K562 (cell line): ENCODE measurements around the gene ZNF692. TPM values are rescaled to one million over a fixed set of nuclear protein-coding genes. Genes with fewer than 3 reads are reported as not detected.

Source experiments
- ATAC-seq: fragments of 200-7000 bp; cut with Tn5 transposase; 3 replicates; pipeline ENCODE4 v1.9.1; 2020; ENCODE audit warnings: moderate library complexity
- BruUV-seq: library from RNA; stranded (reverse); fragments of 400-500 nt; replicated peaks from 2 replicates; lab custom pipeline; 2021; lab: Mats Ljungman, UMichigan
- CTCF ChIA-PET: fragments of 300-600 bp; formaldehyde crosslinking; extraction: SDS; loops from one replicate; lab custom pipeline; 2021; ENCODE audit warnings: low intra/inter-chr PET ratio; lab: Yijun Ruan, JAX
- POLR2A ChIA-PET: fragments of 300-600, 350-650 bp; sonication (Branson Sonifier 250); formaldehyde crosslinking; extraction: SDS; loops from one replicate; lab custom pipeline; 2021; ENCODE audit warnings: antibody characterized with exemption, inconsistent platforms; lab: Yijun Ruan, JAX
- DNase-seq, 4 experiments: peaks; one replicate each; pipeline versions ENCODE4 v3.0.0 to v3.0.0-alpha.2; 2011 to 2018; ENCODE audit warnings: low spot score in 3 of 4, mixed read lengths in 3 of 4; ENCODE audit errors: extremely low read depth in 1 of 4
- FAIRE-seq: peaks from 2 replicates; lab custom pipeline; 2011; peaks lifted over from hg19 to GRCh38; lab: Jason Lieb, UNC
- H2AFZ ChIP-seq: 2 replicates; pipeline ENCODE4 v1.6.0; 2011; ENCODE audit warnings: low read depth, low read length, control low read depth, inconsistent platforms
- H3K27ac ChIP-seq: fragments of 200-600 bp; 3 replicates; pipeline ENCODE4 v1.8.0; 2011; ENCODE audit warnings: low read depth, mild to moderate bottlenecking, control low read depth, inconsistent platforms, low read length, moderate library complexity, mixed read lengths; ENCODE audit errors: extremely low read depth
- H3K27me3 ChIP-seq, 2 experiments: fragments of 300-600 bp in 1 of 2; 2 replicates in 1 of 2; 3 replicates in 1 of 2; pipeline versions ENCODE4 v1.6.0 to v1.8.0; 2011; ENCODE audit warnings: inconsistent platforms in 2 of 2, low read length in 2 of 2, mild to moderate bottlenecking in 1 of 2, mixed read lengths in 1 of 2, moderate library complexity in 1 of 2; ENCODE audit not compliant: control insufficient read depth in 2 of 2, insufficient read depth in 2 of 2
- H3K36me3 ChIP-seq: fragments of 300-600 bp; 3 replicates; pipeline ENCODE4 v1.8.0; 2011; ENCODE audit warnings: mild to moderate bottlenecking, low read length, inconsistent platforms; ENCODE audit not compliant: control insufficient read depth, insufficient read depth
- H3K4me1 ChIP-seq, 2 experiments: fragments of 200-600 bp in 1 of 2; replicated peaks in 1 of 2; 2 replicates in 1 of 2; 3 replicates in 1 of 2; pipeline versions ENCODE4 v1.5.1 to v1.8.0; 2011; ENCODE audit warnings: inconsistent platforms in 2 of 2, low read length in 2 of 2, mild to moderate bottlenecking in 1 of 2, mixed read lengths in 1 of 2, moderate library complexity in 1 of 2; ENCODE audit not compliant: control insufficient read depth in 2 of 2, insufficient read depth in 2 of 2
- H3K4me2 ChIP-seq: 2 replicates; pipeline ENCODE4 v1.6.1; 2011; ENCODE audit warnings: low read length, control low read depth, inconsistent platforms, mixed read lengths; ENCODE audit not compliant: insufficient read depth
- H3K4me3 ChIP-seq: fragments of 200-600 bp; sonication (generic), shearing (Covaris generic); 2 replicates; pipeline ENCODE4 v1.5.1; 2016; ENCODE audit warnings: control low read depth, inconsistent platforms
- H3K79me2 ChIP-seq: fragments of 200-600 bp; 3 replicates; pipeline ENCODE4 v1.8.0; 2011; ENCODE audit warnings: low read length, inconsistent platforms; ENCODE audit not compliant: control insufficient read depth, insufficient read depth
- H3K9ac ChIP-seq, 2 experiments: 2 replicates each; pipeline versions ENCODE4 v1.6.0 to v1.6.1; 2011; ENCODE audit warnings: low read depth in 2 of 2, low read length in 2 of 2, control low read depth in 1 of 2, inconsistent platforms in 1 of 2, mild to moderate bottlenecking in 1 of 2, mixed read lengths in 1 of 2; ENCODE audit not compliant: insufficient read depth in 1 of 2
- H3K9me1 ChIP-seq: one replicate; pipeline ENCODE4 v1.6.0; 2011; ENCODE audit warnings: inconsistent platforms, mild to moderate bottlenecking, low read length, moderate library complexity; ENCODE audit not compliant: control insufficient read depth, insufficient read depth
- H3K9me3 ChIP-seq: replicated peaks from 2 replicates; pipeline ENCODE4 v1.5.1; 2011; ENCODE audit warnings: low read depth, low read length, inconsistent platforms; ENCODE audit not compliant: control insufficient read depth, insufficient read depth
- H4K20me1 ChIP-seq: replicated peaks from 2 replicates; pipeline ENCODE4 v1.6.1; 2011; ENCODE audit warnings: low read length, inconsistent platforms, mixed read lengths; ENCODE audit not compliant: control insufficient read depth, insufficient read depth
- MCM5 ChIP-seq: fragments of 450-650 bp; IDR thresholded peaks from 2 replicates; pipeline ENCODE4 v1.6.1; 2016; ENCODE audit warnings: low read depth
- POLR2A ChIP-seq: fragments of 450-650 bp; conservative IDR thresholded peaks from 2 replicates; pipeline ENCODE4 v1.6.1; 2016
- POLR2AphosphoS2 ChIP-seq: IDR thresholded peaks from 2 replicates; pipeline ENCODE4 v1.6.1; 2012; ENCODE audit warnings: low read length, improper control_type of control experiment
- PTBP1 ChIP-seq: fragments of 200-400 bp; formaldehyde crosslinking; IDR thresholded peaks from 2 replicates; pipeline ENCODE4 v1.6.1; 2017; ENCODE audit warnings: low read depth, low read length
- RBFOX2 ChIP-seq: fragments of 200-400 bp; formaldehyde crosslinking; IDR thresholded peaks from 2 replicates; pipeline ENCODE4 v1.6.1; 2017; ENCODE audit warnings: low read depth, mild to moderate bottlenecking, low read length, moderate library complexity
- SUPT5H ChIP-seq: fragments of 450-650 bp; IDR thresholded peaks from 2 replicates; pipeline ENCODE4 v1.6.1; 2016
- TAF15 ChIP-seq: fragments of 200-400 bp; formaldehyde crosslinking; IDR thresholded peaks from 2 replicates; pipeline ENCODE4 v1.6.1; 2017; ENCODE audit warnings: mild to moderate bottlenecking, low read depth, low read length, moderate library complexity
- TCF3 ChIP-seq: sonication (generic); formaldehyde crosslinking; IDR thresholded peaks from 2 replicates; pipeline ENCODE4 v1.4.0; 2020; ENCODE audit warnings: mild to moderate bottlenecking, missing genetic modification reagents
- ZNF780A ChIP-seq: fragments of 250-450 bp; sonication (Bioruptor Pico); IDR thresholded peaks from 2 replicates; pipeline ENCODE4 v1.5.0; 2021; ENCODE audit warnings: mild to moderate bottlenecking
- WGBS: fragments of 100-300 bp; shearing (Covaris generic); methylation state at CpG from one replicate; pipeline ENCODE4 v1.1.6; 2016; ENCODE audit warnings: low coverage, mixed read lengths; ENCODE audit not compliant: insufficient coverage; ENCODE audit errors: missing lambda C conversion rate; 5-methylcytosine and 5-hydroxymethylcytosine counted together
- in situ Hi-C: fragments of 300-500 bp; cut with MboI; formaldehyde crosslinking; loops from 4 replicates; pipeline ENCODE4 v1.15.0; 2018; ENCODE audit warnings: inconsistent platforms, mixed read lengths
- intact Hi-C: fragments of 100-400 bp; cut with micrococcal nuclease; formaldehyde crosslinking; loops from 2 replicates; pipeline ENCODE4 v1.14.2; 2022
- polyA plus RNA-seq, 8 experiments: library from polyadenylated mRNA; depleted of rRNA in 4 of 8; stranded (reverse) in 5 of 8; unstranded in 3 of 8; fragments of >200 nt; fragmentation: Nextera tagmentation in 2 of 8; fragmentation: Illumina TruSeq in 1 of 8; extraction: Ambion mirVana in 2 of 8; extraction: Trizol in 1 of 8; gene quantifications; 2 replicates each; pipeline versions ENCODE4 v1.2.1 to v1.2.3, GENCODE V29; 2011 to 2014; ENCODE audit warnings: inconsistent platforms in 1 of 8, missing spikeins in 1 of 8
- total RNA-seq, 7 experiments: library from RNA; depleted of rRNA in 6 of 7; stranded (reverse); fragments of >200 nt in 6 of 7; fragmentation: Illumina TruSeq in 2 of 7; extraction: Trizol in 2 of 7; gene quantifications; 2 replicates each; pipeline versions ENCODE4 v1.2.1 to v1.2.3, GENCODE V29; 2011 to 2021; ENCODE audit warnings: low replicate concordance in 1 of 7
- TF ChIP-seq, protein P1 (sequence below): fragments of 450-650 bp; IDR thresholded peaks from 2 replicates; pipeline ENCODE4 v1.6.1; 2016

Gene ZNF692
- total and polyA plus RNA-seq, 9 of the 15 experiments (the other 6 are each of a cell fraction or from before 2014, with no cell fraction given) = 8.4 to 143 (median 55.9) TPM

DNA sequence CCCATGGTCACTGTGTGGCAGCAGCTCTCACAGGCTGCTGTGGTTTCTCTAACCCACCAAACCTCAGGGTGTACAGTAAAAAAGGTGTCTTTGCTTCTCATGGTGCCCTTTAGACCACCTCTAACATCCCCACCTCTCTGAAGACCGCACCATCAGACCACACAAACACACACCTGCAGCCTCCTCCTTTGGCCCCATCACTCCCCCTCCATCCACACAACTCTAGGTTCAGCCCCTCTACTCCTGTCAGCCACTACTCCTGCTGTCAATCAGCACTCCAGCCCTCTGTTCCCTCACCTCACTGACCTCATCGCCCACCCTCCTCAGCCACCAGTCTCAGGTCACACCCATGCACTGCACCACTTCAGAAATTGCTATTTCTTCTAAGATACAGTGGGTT lies 7.5 kb downstream of the ZNF692 start:
- ChIA-PET POLR2A (interaction anchor here (0.9 to 2.5 kb wide), 3 partner anchors 8 to 13 kb away, joined by 3 to 14 read pairs (median 6); partner anchors contain the start of gene ZNF672), CTCF (no interaction called here)
- Histone ChIP-seq H3K36me3 (peaks cover 99% of the 10 kb centered on the region), H3K4me1 (peaks cover 17 to 32% of the 10 kb centered on the region in 2 experiments; a peak in 4 of 5 replicates), H3K4me2 (no peak overlapping the region), H3K4me3 (no peak overlapping the region), H3K9ac (peak overlapping the region in 1 of 2 experiments; percentile 31; a peak in 1 of 4 replicates), H3K9me1 (peaks cover 3% of the 10 kb centered on the region), H3K79me2 (peaks cover 36% of the 10 kb centered on the region), H2AFZ (no peak overlapping the region), H3K27ac (no peak overlapping the region; the same call in 2 of the 3 replicates), H4K20me1 (peaks cover 4% of the 10 kb centered on the region; the same call in 1 of the 2 replicates), H3K9me3 (no peaks in the 10 kb centered on the region), H3K27me3 (no peaks in the 10 kb centered on the region)
- WGBS = 83% methylated on average over 2 of the region's 2 CpGs
- intact Hi-C loops (no loop called here), in situ Hi-C loops (no loop called here)
- TF ChIP-seq RBFOX2 (peak; percentile 42), TCF3 (CRISPR knock-in tag) (no peak), MCM5 (no peak), SUPT5H (peak; percentile 48), POLR2AphosphoS2 (peak; percentile 36; the same call in 1 of the 2 replicates), POLR2A (peak; percentile 67; the same call in 1 of the 2 replicates), PTBP1 (0 out of 2 replicates have a peak, but pooled peaks have one; percentile 22), TAF15 (no peak), ZNF780A (CRISPR knock-in tag) (no peak)
- TF ChIP-seq, protein P1, sequence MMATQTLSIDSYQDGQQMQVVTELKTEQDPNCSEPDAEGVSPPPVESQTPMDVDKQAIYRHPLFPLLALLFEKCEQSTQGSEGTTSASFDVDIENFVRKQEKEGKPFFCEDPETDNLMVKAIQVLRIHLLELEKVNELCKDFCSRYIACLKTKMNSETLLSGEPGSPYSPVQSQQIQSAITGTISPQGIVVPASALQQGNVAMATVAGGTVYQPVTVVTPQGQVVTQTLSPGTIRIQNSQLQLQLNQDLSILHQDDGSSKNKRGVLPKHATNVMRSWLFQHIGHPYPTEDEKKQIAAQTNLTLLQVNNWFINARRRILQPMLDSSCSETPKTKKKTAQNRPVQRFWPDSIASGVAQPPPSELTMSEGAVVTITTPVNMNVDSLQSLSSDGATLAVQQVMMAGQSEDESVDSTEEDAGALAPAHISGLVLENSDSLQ = peak; percentile 80
- DNase-seq (peak in 1 of 4 experiments; percentile 32), FAIRE-seq (no peak), ATAC-seq (peak; percentile 18)
- no TSS peak for BruUV-seq
